K562 (cell line): ENCODE measurements around the gene RNASE7.

Experiments
- SMC3 ChIP-seq: conservative IDR thresholded peaks from 2 replicates; pipeline ENCODE4 v1.6.1; 2011; ENCODE audit warnings: low read depth, low read length, improper control_type of control experiment; ENCODE audit not compliant: insufficient read depth
- SP1 ChIP-seq: sonication (generic); formaldehyde crosslinking; IDR thresholded peaks from 2 replicates; pipeline ENCODE4 v1.8.1; 2022; ENCODE audit warnings: mild to moderate bottlenecking, missing genetic modification reagents
- ZNF384 ChIP-seq: IDR thresholded peaks from 2 replicates; pipeline ENCODE4 v1.6.1; 2012; ENCODE audit warnings: low read depth, low read length, improper control_type of control experiment

- TF ChIP-seq ZNF384 (no peak), SP1 (CRISPR knock-in tag) (no peak), SMC3 (no peak)
These were observed 26.9 kb upstream of the RNASE7 start for GRCh38 chr14:21015312-21015711.
